IPS-18c (cell line): Measurements from ENCODE around the gene NRG3.

Source experiments
- H3K4me3 ChIP-seq: 2 replicates; pipeline ENCODE4 v1.7.0; 2013; ENCODE audit warnings: low read depth, mild to moderate bottlenecking, low read length, moderate library complexity; ENCODE audit not compliant: insufficient read depth
- H3K9me3 ChIP-seq: one replicate; pipeline ENCODE4 v1.6.1; 2013; ENCODE audit warnings: mild to moderate bottlenecking, low read length, moderate library complexity; ENCODE audit not compliant: control insufficient read depth, insufficient read depth

The NRG3 gene

GRCh38 chr10:82256275-82256674 lies 381.3 kb downstream of the NRG3 start:
- Histone ChIP-seq H3K9me3 (no peaks in the 10 kb centered on the region), H3K4me3 (no peak overlapping the region)

- H3K4me3 ChIP-seq, result no peak overlapping the region
- no peaks in the 10 kb centered on the region for H3K9me3 ChIP-seq
Measured at GRCh38 chr10:82266438-82266837, 391.4 kb downstream of the NRG3 start.

GRCh38 chr10:82267014-82267413 lies 392.0 kb downstream of the NRG3 start:
- Histone ChIP-seq H3K4me3 (no peak overlapping the region), H3K9me3 (no peaks in the 10 kb centered on the region)

- Histone ChIP-seq H3K9me3 (no peaks in the 10 kb centered on the region), H3K4me3 (no peak overlapping the region)
Measured at GRCh38 chr10:82267465-82267864, 392.5 kb downstream of the NRG3 start.

GRCh38 chr10:82267960-82268359 lies 393.0 kb downstream of the NRG3 start:
- Histone ChIP-seq H3K4me3 (no peak overlapping the region), H3K9me3 (no peaks in the 10 kb centered on the region)

- Histone ChIP-seq H3K4me3 (no peak overlapping the region), H3K9me3 (no peaks in the 10 kb centered on the region)
Measured at GRCh38 chr10:82277591-82277990, 402.6 kb downstream of the NRG3 start.

- no peaks in the 10 kb centered on the region for H3K9me3 ChIP-seq
- no peak overlapping the region for H3K4me3 ChIP-seq
Measured at GRCh38 chr10:82278401-82279182, 403.6 kb downstream of the NRG3 start.

- no peaks in the 10 kb centered on the region for H3K9me3 ChIP-seq
- H3K4me3 ChIP-seq, result no peak overlapping the region
Measured at GRCh38 chr10:82282782-82283456, 407.9 kb downstream of the NRG3 start.

- no peak overlapping the region for H3K4me3 ChIP-seq
- H3K9me3 ChIP-seq, result no peaks in the 10 kb centered on the region
Measured at GRCh38 chr10:82284180-82284579, 409.2 kb downstream of the NRG3 start.

GRCh38 chr10:82288461-82288881 lies 413.5 kb downstream of the NRG3 start:
- Histone ChIP-seq H3K4me3 (no peak overlapping the region), H3K9me3 (no peaks in the 10 kb centered on the region)

- Histone ChIP-seq H3K4me3 (no peak overlapping the region), H3K9me3 (no peaks in the 10 kb centered on the region)
Measured at GRCh38 chr10:82289945-82290344, 415.0 kb downstream of the NRG3 start.

GRCh38 chr10:82294874-82295378 lies 419.9 kb downstream of the NRG3 start:
- Histone ChIP-seq H3K9me3 (no peaks in the 10 kb centered on the region), H3K4me3 (no peak overlapping the region)

GRCh38 chr10:82308641-82309040 lies 433.6 kb downstream of the NRG3 start:
- H3K9me3 ChIP-seq, result no peaks in the 10 kb centered on the region

GRCh38 chr10:82310839-82311238 lies 435.8 kb downstream of the NRG3 start:
- Histone ChIP-seq H3K4me3 (no peak overlapping the region), H3K9me3 (no peaks in the 10 kb centered on the region)

More at GRCh38 chr10:82308641-82309040, 433.6 kb downstream of the NRG3 start:
- no peak overlapping the region for H3K4me3 ChIP-seq

GRCh38 chr10:82313401-82313800 lies 438.4 kb downstream of the NRG3 start:
- Histone ChIP-seq H3K4me3 (no peak overlapping the region), H3K9me3 (no peaks in the 10 kb centered on the region)

GRCh38 chr10:82318534-82318933 lies 443.5 kb downstream of the NRG3 start:
- no peak overlapping the region for H3K4me3 ChIP-seq
- no peaks in the 10 kb centered on the region for H3K9me3 ChIP-seq

GRCh38 chr10:82319074-82319473 lies 444.1 kb downstream of the NRG3 start:
- H3K4me3 ChIP-seq, result no peak overlapping the region
- H3K9me3 ChIP-seq, result no peaks in the 10 kb centered on the region

- no peaks in the 10 kb centered on the region for H3K9me3 ChIP-seq
- H3K4me3 ChIP-seq, result no peak overlapping the region
Measured at GRCh38 chr10:82319562-82319961, 444.6 kb downstream of the NRG3 start.
